ENCODE results near the gene VDAC1. TPM values are rescaled to one million over a fixed set of nuclear protein-coding genes. Genes with fewer than 3 reads are reported as not detected.

VDAC1 gene
- total RNA-seq, 1 donor from 2014 or later: 132 TPM

DNA sequence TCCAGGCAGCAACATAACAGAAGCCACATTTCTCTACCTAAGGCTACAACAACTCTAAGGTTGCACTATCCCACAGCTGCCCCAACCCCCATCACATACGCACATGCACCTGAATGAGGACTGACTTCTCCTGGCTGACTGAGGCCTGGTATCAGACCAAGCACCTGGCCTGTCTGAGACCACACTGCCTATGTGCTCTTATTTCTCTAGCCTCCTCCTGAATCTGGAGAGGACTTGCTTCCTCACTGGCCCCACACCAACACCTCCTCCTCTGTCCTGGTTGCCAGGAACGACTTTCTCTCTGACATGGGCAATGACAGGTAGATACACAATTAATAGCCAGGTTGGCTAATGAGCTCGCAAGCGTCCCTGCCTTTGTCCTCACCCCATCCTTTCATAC, 14.9 kb upstream of the VDAC1 start:
- H3K36me3 Mint-ChIP-seq (ENCODE audit: unreplicated experiment): no peaks in the 10 kb centered on the region
- DNase-seq: no peak
- H3K4me1 Mint-ChIP-seq (ENCODE audit: low read depth, unreplicated experiment): no peaks in the 10 kb centered on the region
- no peak overlapping the region for H3K27ac Mint-ChIP-seq (ENCODE audit: unreplicated experiment)
- peaks cover 2% of the 10 kb centered on the region for H3K9me3 Mint-ChIP-seq (ENCODE audit: unreplicated experiment)
- H3K27me3 Mint-ChIP-seq (ENCODE audit: unreplicated experiment): peaks cover 3% of the 10 kb centered on the region
- no peak overlapping the region for H3K4me3 Mint-ChIP-seq (ENCODE audit: unreplicated experiment)
- TF ChIP-seq, protein P1, sequence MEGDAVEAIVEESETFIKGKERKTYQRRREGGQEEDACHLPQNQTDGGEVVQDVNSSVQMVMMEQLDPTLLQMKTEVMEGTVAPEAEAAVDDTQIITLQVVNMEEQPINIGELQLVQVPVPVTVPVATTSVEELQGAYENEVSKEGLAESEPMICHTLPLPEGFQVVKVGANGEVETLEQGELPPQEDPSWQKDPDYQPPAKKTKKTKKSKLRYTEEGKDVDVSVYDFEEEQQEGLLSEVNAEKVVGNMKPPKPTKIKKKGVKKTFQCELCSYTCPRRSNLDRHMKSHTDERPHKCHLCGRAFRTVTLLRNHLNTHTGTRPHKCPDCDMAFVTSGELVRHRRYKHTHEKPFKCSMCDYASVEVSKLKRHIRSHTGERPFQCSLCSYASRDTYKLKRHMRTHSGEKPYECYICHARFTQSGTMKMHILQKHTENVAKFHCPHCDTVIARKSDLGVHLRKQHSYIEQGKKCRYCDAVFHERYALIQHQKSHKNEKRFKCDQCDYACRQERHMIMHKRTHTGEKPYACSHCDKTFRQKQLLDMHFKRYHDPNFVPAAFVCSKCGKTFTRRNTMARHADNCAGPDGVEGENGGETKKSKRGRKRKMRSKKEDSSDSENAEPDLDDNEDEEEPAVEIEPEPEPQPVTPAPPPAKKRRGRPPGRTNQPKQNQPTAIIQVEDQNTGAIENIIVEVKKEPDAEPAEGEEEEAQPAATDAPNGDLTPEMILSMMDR (IDR thresholded peaks at IDR 0.05; ENCODE audit: partially characterized antibody, unreplicated experiment): no peak

DNA sequence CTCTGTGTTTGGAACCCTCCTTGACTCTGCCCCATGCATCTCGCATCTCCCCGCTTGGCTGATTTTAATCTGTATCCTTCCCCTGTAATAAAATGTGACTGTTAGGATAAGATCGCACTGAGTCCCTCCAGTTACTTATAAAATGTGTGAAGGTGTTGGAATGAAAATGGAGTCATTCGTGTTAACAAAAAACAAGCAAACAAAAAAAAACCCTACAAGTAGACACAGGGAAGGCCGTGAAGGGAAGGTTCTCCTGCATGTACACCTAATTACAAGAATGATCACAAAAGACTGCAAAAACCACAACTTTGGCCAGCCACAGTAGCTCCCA, 14.2 kb upstream of the VDAC1 start:
- no peak overlapping the region for H3K4me3 Mint-ChIP-seq (ENCODE audit: unreplicated experiment)
- peaks cover 3% of the 10 kb centered on the region for H3K27me3 Mint-ChIP-seq (ENCODE audit: unreplicated experiment)
- H3K4me1 Mint-ChIP-seq (ENCODE audit: low read depth, unreplicated experiment): no peaks in the 10 kb centered on the region
- no peak for DNase-seq
- no peaks in the 10 kb centered on the region for H3K36me3 Mint-ChIP-seq (ENCODE audit: unreplicated experiment)
- TF ChIP-seq, protein P1 (IDR thresholded peaks at IDR 0.05; ENCODE audit: partially characterized antibody, unreplicated experiment): no peak
- H3K27ac Mint-ChIP-seq (ENCODE audit: unreplicated experiment): no peak overlapping the region
- H3K9me3 Mint-ChIP-seq (ENCODE audit: unreplicated experiment): peaks cover 2% of the 10 kb centered on the region

DNA sequence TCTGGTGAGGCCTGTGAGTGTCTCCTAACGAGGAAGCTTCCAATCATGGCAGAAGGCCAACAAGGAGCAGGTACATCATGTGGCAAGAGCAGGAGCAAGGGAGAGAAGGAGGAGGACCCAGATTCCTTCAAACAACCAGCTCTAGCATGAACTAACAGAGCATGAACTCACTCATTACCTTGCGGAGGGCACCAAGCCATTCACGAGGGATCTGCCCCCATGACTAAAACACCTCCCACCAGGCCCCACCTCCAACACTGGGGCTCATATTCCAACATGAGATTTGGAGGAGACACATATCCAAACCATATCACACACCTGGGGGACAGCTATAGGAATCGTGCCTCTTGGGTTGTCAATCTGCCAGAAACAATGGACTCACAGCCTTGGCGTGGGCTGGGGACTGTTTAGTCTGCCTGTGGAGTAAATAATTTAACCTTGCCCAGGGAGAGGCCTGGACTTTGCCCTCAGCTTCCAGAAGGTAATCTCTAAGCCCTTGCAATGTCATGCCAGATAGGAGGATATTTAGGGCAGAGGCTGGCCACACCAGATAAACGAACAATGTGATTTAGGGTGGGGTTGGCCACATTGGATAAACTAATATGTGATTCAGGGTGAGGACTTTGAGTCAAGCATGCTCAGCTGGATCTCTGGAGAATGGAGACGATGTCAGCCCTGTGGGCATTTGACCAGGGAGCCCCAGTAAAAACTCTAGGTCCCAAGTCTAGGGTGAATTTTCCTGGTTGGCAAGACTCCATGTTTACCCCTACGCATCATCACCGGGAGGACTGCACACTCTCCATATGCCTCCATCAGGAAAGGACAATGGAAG, 13.6 kb upstream of the VDAC1 start:
- TF ChIP-seq, protein P1 (IDR thresholded peaks at IDR 0.05; ENCODE audit: partially characterized antibody, unreplicated experiment): no peak
- Mint-ChIP-seq H3K27ac (ENCODE audit: unreplicated experiment) (no peak overlapping the region), H3K9me3 (ENCODE audit: unreplicated experiment) (peaks cover 3% of the 10 kb centered on the region), H3K27me3 (ENCODE audit: unreplicated experiment) (peaks cover 3% of the 10 kb centered on the region), H3K4me3 (ENCODE audit: unreplicated experiment) (no peak overlapping the region), H3K36me3 (ENCODE audit: unreplicated experiment) (no peaks in the 10 kb centered on the region), H3K4me1 (ENCODE audit: low read depth, unreplicated experiment) (no peaks in the 10 kb centered on the region)
- DNase-seq: no peak

DNA sequence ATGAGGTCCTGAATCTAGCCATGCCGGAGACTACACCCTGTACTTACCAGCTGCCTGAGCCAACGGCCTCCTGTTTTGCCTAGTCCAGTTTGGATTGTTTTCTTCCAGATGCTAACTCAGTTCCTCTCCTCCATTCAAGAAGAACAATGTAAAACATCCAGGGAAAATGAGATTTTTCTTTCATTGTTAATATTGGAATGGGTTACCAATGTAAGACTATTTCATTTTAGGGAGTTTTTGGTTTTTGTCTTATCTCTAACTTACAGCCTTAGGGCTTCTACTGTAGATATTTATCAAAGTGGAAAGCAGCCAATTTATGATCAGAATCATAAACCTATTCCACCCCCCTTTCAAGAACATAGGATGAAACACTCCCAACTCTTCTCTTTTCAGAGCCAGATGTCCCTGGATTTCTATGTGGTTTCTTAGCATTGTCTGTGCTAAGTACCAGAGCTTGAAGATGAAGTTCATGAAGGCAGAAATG, 3.5 kb upstream of the VDAC1 start:
- peaks cover 2% of the 10 kb centered on the region for H3K27me3 Mint-ChIP-seq (ENCODE audit: unreplicated experiment)
- peaks cover 6% of the 10 kb centered on the region for H3K9me3 Mint-ChIP-seq (ENCODE audit: unreplicated experiment)
- no peak overlapping the region for H3K27ac Mint-ChIP-seq (ENCODE audit: unreplicated experiment)
- DNase-seq: no peak
- H3K36me3 Mint-ChIP-seq (ENCODE audit: unreplicated experiment): no peaks in the 10 kb centered on the region
- peak overlapping the region; percentile 20 for H3K4me3 Mint-ChIP-seq (ENCODE audit: unreplicated experiment)
- TF ChIP-seq, protein P1 (IDR thresholded peaks at IDR 0.05; ENCODE audit: partially characterized antibody, unreplicated experiment): no peak
- H3K4me1 Mint-ChIP-seq (ENCODE audit: low read depth, unreplicated experiment): peaks cover 9% of the 10 kb centered on the region

DNA sequence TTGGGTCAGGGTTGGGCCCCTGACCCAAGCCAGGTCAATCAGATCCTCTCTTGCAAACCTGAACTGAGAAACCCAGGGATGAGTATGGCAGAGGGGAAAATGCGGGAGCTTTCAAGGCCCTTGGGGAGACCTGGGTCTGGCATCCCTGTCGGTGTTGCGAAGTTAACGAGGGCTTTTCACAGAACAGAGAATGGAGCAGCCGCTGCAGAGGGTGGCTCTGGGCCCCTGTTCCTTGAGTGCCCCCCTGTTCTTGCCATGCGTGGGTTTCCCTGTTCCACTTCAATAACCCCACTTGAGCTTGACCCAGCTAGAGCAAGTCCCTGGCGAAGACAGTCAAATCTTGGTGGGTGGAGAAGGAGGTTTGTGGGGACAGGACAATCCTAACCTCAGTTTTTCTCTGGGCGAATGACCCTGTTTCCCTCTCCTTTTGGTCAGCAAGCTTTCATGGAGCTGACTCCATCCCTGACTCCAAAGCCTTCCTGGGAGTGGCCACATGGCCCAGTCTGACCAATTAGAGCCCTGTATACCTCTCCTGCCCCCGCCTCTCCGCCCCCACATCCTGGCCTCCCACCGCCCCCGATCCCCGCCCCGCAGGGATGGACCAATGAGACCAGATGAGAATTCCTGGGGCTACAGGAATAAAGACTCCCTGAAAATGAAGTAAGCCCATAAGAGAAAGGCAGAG, 2.9 kb upstream of the VDAC1 start:
- no peaks in the 10 kb centered on the region for H3K36me3 Mint-ChIP-seq (ENCODE audit: unreplicated experiment)
- H3K27me3 Mint-ChIP-seq (ENCODE audit: unreplicated experiment): peaks cover 2% of the 10 kb centered on the region
- H3K9me3 Mint-ChIP-seq (ENCODE audit: unreplicated experiment): peaks cover 6% of the 10 kb centered on the region
- peak overlapping the region; percentile 20 for H3K4me3 Mint-ChIP-seq (ENCODE audit: unreplicated experiment)
- peaks cover 11% of the 10 kb centered on the region for H3K4me1 Mint-ChIP-seq (ENCODE audit: low read depth, unreplicated experiment)
- peak; percentile 31 for DNase-seq
- TF ChIP-seq, protein P1 (IDR thresholded peaks at IDR 0.05; ENCODE audit: partially characterized antibody, unreplicated experiment): no peak
- no peak overlapping the region for H3K27ac Mint-ChIP-seq (ENCODE audit: unreplicated experiment)
